Testis (tissue), 2 donors: ENCODE data around the gene COLGALT1.

Experiments
- CTCF ChIP-seq, 3 experiments: fragments of 450-650 bp in 2 of 3; fragments of 200-600 bp in 1 of 3; sonication (generic) in 1 of 3; IDR thresholded peaks; one replicate each; pipeline ENCODE4 v1.5.1; 2016 to 2019; ENCODE audit warnings: antibody characterized with exemption in 3 of 3, mild to moderate bottlenecking in 2 of 3, moderate library complexity in 1 of 3
- POLR2A ChIP-seq: fragments of 450-650 bp; IDR thresholded peaks from one replicate; pipeline ENCODE4 v1.6.1; 2017; ENCODE audit warnings: antibody characterized with exemption, mild to moderate bottlenecking, moderate library complexity

DNA sequence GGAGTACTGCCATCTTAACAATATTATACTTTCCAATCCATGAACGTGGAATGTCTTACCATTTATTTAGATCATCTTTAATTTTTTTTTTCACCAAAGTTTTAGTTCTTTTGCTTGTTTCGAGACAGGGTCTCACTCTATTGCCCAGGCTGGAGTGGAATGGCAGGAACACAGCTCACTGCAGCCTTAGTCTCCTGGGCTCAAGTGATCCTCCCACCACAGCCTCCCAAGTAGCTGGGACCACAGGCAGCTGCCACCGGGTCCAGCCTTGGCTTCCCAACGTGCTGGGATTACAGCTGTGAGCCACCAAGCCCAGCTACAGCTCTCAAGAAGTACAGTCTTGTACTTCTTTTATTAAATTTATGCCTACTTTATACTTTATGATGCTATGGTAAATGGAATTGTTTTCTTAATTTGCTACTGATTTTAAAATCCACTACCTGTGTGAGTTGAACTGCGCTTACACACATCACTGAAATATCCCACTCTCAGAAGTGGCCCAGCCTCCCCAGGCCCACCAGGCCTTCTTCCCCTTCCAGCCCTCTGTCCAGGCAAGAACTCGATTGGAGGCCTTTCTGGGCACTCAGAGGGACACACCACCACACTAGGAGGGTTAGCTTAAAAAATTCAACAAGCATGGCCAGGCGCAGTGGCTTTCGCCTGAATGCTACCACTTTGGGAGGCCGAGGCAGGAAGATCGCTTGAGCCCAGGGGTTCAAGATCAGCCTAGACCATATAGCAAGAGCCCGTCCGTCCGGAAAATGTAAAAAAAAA is 45.0 kb upstream of the COLGALT1 start:
- TF ChIP-seq CTCF (IDR thresholded peaks at IDR 0.05) = no peak
- no peak for TF ChIP-seq POLR2A
